ENCODE data around the gene CTSC. TPM values are rescaled to one million over a fixed set of nuclear protein-coding genes. Genes with fewer than 3 reads are reported as not detected.

The CTSC gene
- 12.4 and 37.1 TPM in 2 replicates for total RNA-seq
- 6.0 TPM for polyA plus RNA-seq (2012)

- DNase-seq (ENCODE audit: low read depth): peak; percentile 88
These were observed at the start of gene CTSC for GRCh38 chr11:88337181-88337986. Gene CTSC (minus strand): TSS chr11:88337736. CDS start chr11:88337672, 64 bp downstream.

- peak; percentile 10 for DNase-seq (ENCODE audit: low read depth)
These were observed 47.1 kb upstream of the CTSC start for GRCh38 chr11:88384669-88385005.

- DNase-seq (ENCODE audit: low read depth): peak; percentile 14
These were observed 46.6 kb upstream of the CTSC start for GRCh38 chr11:88384004-88384668.

- no peak for DNase-seq (ENCODE audit: low read depth)
These were observed 45.9 kb upstream of the CTSC start for GRCh38 chr11:88383447-88383846.

- DNase-seq (ENCODE audit: low read depth): no peak
These were observed 41.6 kb upstream of the CTSC start for GRCh38 chr11:88379130-88379529.

- no peak for DNase-seq (ENCODE audit: low read depth)
These were observed 41.0 kb upstream of the CTSC start for GRCh38 chr11:88378422-88379066.

GRCh38 chr11:88377646-88378045, 40.1 kb upstream of the CTSC start:
- no peak for DNase-seq (ENCODE audit: low read depth)

GRCh38 chr11:88377144-88377543, 39.6 kb upstream of the CTSC start:
- DNase-seq (ENCODE audit: low read depth): no peak

- no peak for DNase-seq (ENCODE audit: low read depth)
These were observed 38.5 kb upstream of the CTSC start for GRCh38 chr11:88375927-88376470.

- DNase-seq (ENCODE audit: low read depth): no peak
These were observed 33.2 kb upstream of the CTSC start for GRCh38 chr11:88370782-88371181.

- DNase-seq (ENCODE audit: low read depth): no peak
These were observed 29.8 kb upstream of the CTSC start for GRCh38 chr11:88367310-88367709.

GRCh38 chr11:88363648-88364065, 26.1 kb upstream of the CTSC start:
- DNase-seq (ENCODE audit: low read depth): no peak

GRCh38 chr11:88363004-88363403, 25.5 kb upstream of the CTSC start:
- no peak for DNase-seq (ENCODE audit: low read depth)

GRCh38 chr11:88360141-88360540, 22.6 kb upstream of the CTSC start:
- no peak for DNase-seq (ENCODE audit: low read depth)

GRCh38 chr11:88359541-88359940, 22.0 kb upstream of the CTSC start:
- DNase-seq (ENCODE audit: low read depth): no peak

- DNase-seq (ENCODE audit: low read depth): no peak
These were observed 21.6 kb upstream of the CTSC start for GRCh38 chr11:88359114-88359513.

- no peak for DNase-seq (ENCODE audit: low read depth)
These were observed 20.5 kb upstream of the CTSC start for GRCh38 chr11:88358040-88358431.

- no peak for DNase-seq (ENCODE audit: low read depth)
These were observed 19.9 kb upstream of the CTSC start for GRCh38 chr11:88357323-88358039.

- no peak for DNase-seq (ENCODE audit: low read depth)
These were observed 18.4 kb upstream of the CTSC start for GRCh38 chr11:88355887-88356286.

- DNase-seq (ENCODE audit: low read depth): no peak
These were observed 17.4 kb upstream of the CTSC start for GRCh38 chr11:88354912-88355311.

- DNase-seq (ENCODE audit: low read depth): no peak
These were observed 16.4 kb upstream of the CTSC start for GRCh38 chr11:88353835-88354496.
